ENCODE data around the gene GMDS.

GRCh38 chr6:1952740-1953360 lies 292.6 kb downstream of the GMDS start:
- TF ChIP-seq, protein P1, sequence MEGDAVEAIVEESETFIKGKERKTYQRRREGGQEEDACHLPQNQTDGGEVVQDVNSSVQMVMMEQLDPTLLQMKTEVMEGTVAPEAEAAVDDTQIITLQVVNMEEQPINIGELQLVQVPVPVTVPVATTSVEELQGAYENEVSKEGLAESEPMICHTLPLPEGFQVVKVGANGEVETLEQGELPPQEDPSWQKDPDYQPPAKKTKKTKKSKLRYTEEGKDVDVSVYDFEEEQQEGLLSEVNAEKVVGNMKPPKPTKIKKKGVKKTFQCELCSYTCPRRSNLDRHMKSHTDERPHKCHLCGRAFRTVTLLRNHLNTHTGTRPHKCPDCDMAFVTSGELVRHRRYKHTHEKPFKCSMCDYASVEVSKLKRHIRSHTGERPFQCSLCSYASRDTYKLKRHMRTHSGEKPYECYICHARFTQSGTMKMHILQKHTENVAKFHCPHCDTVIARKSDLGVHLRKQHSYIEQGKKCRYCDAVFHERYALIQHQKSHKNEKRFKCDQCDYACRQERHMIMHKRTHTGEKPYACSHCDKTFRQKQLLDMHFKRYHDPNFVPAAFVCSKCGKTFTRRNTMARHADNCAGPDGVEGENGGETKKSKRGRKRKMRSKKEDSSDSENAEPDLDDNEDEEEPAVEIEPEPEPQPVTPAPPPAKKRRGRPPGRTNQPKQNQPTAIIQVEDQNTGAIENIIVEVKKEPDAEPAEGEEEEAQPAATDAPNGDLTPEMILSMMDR (IDR thresholded peaks at IDR 0.05): no peak
- TF ChIP-seq POLR2A (IDR thresholded peaks at IDR 0.05): no peak

Measured in heart left ventricle (tissue), 13 donors.